HG03520 (cell line): Measurements from ENCODE around the gene RBP5.

Experiments used
- ATAC-seq: cut with Tn5 transposase; IDR thresholded peaks from one replicate; pipeline ENCODE4 v1.9.1; 2021; ENCODE audit warnings: mild to moderate bottlenecking, moderate library complexity; ENCODE audit not compliant: unreplicated experiment

RBP5 gene

DNA sequence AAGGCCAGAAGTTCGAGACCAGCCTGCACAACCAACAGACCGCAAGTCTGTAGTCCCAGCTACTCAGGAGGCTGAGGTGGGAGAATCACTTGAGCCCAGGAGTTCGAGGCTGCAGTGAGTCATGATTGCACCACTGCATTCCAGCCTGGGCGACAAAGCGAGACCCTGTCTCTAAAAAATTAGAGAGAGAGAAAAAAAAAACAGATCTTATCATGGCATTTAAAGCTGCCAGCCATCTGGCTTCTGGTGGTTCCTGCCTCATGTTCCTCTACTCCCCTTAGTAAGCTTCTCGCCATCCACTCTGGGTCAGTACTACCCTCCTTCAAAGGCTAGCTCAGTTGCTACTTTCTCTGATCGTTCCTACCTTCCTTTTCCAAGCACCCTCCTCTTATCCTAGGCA lies 17.5 kb upstream of the RBP5 start:
- no peak for ATAC-seq

GRCh38 chr12:7145671-7146070 lies 17.0 kb upstream of the RBP5 start:
- ATAC-seq, result no peak

DNA sequence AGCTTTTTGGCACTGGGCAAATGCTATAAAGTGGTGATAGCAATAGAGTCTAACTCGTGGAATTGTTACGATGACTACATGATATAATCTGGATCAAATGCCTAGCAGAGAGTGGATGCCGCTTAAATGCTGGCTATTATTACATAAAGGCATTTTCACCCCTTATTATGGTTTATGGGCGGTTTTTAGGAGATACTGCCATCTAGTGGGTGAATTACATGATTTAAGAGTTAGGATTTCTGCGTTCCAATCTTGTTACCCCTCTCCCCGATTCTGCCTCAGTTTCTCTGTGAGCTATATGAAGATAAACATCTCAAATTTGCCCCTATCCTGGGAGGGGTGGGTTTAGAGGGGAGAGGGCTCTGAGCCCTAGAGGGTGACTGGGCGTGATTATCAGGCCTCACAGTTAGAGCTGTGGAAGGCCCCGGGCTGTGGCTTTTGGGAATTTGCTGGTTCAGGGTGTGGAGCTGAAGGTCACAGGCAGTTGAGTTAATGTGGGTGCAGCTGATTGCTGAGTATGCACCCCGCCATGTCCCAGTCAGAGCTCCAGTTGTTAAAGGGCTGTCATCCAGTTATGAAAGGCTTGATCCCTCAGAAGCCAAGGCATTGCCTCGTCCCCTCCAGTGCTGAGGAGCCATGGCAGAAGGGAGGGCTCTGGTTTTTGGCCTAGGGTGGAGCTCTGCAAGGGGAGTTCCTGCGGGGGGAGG lies 15.9 kb upstream of the RBP5 start:
- ATAC-seq, result no peak

DNA sequence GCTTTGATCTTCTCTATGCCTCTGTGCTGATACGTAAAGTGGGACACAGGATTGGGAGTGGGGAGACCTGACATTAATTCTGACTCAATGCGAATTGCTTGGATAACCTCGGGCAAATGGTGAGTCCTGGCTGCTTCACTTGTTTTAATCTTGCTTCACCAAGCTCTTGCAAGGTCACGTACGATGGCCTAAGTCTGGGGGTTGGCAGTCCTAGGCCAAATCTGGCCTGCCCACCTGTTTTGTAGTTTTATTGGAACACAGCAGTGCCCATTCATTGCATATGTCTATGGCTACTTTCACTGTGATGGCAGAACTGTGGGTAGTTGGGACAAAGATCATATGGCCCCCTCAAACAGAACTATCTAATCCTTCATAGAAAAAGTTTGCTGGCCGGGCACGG lies 14.9 kb upstream of the RBP5 start:
- no peak for ATAC-seq

GRCh38 chr12:7142809-7143465 lies 14.2 kb upstream of the RBP5 start:
- ATAC-seq, result no peak

GRCh38 chr12:7142056-7142644 lies 13.5 kb upstream of the RBP5 start:
- ATAC-seq, result no peak

DNA sequence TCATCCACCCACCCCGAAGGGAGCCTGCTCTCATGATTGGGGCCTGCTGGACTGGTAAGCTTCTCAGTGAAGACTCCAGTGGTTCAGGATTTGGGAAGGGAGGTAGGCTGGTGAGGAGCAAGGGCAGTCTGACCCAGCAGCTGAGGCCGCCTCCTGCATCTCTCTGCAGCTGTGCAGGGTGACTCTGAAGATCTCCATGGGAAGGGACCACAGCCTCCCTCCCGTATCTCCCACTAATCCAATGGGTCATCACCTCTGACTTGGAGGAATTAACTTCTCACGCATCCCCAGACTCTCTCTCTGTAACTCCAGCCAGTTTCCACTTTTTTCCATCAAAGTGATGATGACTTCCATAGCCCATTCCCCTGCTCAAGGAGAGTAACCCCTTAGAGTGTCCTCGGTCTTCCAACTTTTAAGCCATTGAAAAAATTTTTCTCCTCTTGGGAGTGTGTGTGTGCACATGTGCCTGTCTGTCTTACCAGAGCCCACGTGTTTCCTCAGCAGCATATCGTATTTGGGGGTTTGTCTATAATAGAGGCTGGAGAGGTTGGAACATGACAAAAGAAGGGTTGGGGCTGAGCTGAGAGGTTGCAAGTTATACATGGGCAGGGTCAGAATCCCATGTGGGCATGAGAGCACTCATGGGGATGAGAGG lies 12.8 kb upstream of the RBP5 start:
- ATAC-seq, result no peak

DNA sequence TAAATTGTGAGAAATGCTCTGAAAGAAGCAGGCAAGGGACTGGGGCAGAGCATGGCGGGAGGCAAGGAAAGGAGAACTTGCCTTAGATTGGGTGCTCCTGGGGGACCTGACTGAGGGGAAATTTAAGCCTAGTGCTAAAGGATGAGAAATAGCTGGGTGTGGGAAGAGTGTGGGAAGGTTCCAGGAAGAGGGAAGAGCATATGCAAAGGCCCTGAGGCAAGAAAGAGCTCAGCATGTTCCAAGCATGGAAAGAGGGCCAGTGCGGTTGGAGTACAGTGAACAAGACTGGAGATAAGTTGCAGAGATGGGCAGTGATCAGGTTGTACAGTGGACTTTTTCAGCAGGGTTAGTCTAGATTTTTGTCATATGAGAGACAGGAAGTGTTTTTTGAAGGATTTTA lies 10.5 kb upstream of the RBP5 start:
- ATAC-seq, result no peak

GRCh38 chr12:7137908-7138307 lies 9.2 kb upstream of the RBP5 start:
- ATAC-seq, result no peak

GRCh38 chr12:7136676-7137075 lies 8.0 kb upstream of the RBP5 start:
- no peak for ATAC-seq

- no peak for ATAC-seq
These were observed 7.4 kb upstream of the RBP5 start for GRCh38 chr12:7136071-7136470.

- no peak for ATAC-seq
These were observed 5.9 kb upstream of the RBP5 start for GRCh38 chr12:7134396-7135166.

DNA sequence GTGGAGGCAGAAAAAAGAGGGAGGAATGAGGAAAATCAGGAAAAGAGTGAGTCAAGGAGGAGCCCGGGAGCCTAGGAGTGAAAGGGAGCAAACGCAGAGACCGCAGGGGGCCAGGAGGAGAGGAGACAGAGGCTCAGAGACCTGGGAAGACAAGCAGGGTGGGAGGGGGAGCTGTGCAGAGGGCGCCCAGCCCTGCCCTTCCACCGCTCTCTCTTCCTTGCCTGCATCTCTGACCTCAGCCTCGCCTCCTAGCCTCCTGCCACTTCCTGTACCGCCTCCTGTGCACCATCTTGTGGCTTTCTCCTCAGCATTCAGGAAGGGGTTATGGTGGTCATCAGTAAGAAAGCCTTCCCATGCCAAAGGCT lies 2.8 kb upstream of the RBP5 start:
- no peak for ATAC-seq

GRCh38 chr12:7130701-7131501 lies 2.2 kb upstream of the RBP5 start:
- ATAC-seq, result no peak

DNA sequence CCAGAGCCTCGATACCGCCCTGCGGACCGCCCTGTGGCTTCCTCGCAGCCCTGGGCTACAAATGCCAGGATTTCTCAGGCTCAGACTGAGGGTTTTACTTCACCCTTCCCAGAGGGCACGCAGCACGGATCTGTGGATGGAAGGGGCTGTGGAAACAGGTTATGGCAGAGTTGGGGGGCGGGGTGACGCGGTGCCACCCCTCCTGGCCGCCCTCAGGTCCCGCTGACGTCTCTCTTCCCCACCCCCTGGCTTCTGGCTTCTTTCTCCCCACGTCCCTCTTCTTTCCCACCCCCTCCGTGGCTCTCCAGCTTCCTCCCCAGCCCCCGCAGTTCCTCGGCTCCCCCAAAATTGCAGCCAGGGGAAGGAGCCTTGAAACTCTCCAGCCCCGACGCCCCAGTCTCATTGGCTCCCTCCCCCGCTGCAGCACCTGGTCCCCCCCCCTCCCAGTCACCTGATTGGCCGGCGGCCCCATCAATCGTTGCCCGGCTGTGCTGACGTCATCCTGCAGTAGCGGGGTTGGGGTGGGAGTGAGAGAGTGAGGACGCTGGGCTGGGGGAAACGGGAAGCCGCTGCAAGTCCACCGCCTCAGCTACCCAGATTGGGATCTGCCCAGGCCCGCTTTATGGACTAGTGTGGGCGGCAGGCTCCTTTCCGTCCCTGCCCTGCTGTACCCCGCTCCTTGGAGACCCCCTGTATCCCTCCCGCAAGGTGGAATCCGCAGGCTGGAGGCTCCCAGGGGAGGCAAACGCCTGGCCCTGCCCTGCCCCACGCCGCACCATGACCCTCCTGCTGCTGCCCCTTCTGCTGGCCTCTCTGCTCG lies 1.4 kb upstream of the RBP5 start, which contains the start of gene CLSTN3:
Gene CLSTN3, plus strand, starts transcription at position 500 of the 820 bp plus-strand sequence. Its CDS starts 278 bp downstream, at position 778.
- ATAC-seq, result no peak

GRCh38 chr12:7129287-7129871 lies 690 bp upstream of the RBP5 start:
- ATAC-seq, result no peak

- ATAC-seq, result no peak
These were observed 618 bp downstream of the RBP5 start for GRCh38 chr12:7127916-7128626.

GRCh38 chr12:7125632-7126227 lies 3.0 kb downstream of the RBP5 start:
- ATAC-seq, result no peak
